GM18907 (cell line): ENCODE measurements around the gene RNF152.
A peak's percentile ranks its signal among the peaks of the same experiment; 100 is the strongest.

ENCODE experiments used
- ATAC-seq: cut with Tn5 transposase; IDR thresholded peaks from one replicate; pipeline ENCODE4 v1.9.1; 2021; ENCODE audit warnings: mild to moderate bottlenecking, moderate library complexity; ENCODE audit not compliant: unreplicated experiment

RNF152 gene

DNA sequence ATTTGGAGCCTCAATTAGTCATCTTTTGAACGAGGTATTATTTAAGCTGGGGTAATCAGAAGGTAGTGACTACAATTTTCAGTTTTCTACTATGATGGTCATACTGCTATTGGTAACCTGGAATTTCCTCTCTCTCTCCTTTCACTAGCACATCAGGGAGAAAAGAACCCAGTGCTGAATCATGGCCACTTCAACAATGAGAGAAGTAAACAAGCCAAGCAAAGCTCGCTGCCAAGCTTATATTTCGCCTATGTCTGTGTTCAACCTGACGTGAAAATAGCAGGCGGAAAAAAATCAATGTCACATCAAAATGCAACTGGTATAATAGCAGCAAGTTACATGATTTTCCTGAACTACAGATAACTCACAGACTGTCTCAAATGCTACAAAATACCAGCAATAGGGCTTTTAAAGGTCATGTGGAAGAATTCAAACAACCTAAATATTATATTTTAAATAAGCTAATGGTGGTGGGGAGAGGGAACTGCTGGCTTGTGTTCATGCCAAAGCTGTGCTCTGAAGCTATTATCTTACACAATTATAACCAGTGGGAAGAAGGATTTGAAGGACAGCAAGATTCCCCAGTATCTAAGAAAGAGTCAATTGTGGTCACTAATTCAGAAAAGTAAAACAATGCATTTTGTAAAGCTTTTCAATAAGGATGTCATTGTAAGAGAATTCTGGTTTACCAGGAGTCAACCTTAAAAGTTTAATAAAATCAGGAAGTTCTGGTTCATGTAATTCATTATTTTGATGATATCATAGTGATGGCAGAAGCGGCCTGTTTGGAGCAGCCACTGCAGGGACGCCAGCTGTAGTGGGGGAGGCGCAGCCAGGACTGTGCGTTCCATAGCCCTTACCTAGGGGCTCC lies 38.0 kb downstream of the RNF152 start:
- ATAC-seq = no peak

DNA sequence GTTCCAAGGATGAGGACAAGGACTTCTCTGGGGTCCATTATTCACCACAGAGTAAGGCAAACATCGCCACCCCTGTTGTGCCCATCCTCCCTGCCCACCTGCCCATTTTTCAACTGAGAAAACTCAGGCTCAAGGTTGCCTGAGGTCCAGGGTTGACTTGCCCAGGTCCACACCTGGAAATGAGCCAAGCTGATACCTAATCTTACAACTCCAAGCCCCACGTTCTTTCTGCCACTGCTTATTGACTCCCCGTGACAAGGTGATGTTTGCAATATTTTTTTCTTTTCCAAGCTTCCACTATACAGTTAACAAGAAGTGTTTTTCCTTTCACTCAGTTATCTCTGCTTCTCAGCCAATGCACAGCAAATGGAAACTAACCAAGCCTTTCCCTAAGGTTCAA lies 39.0 kb downstream of the RNF152 start:
- ATAC-seq = no peak

DNA sequence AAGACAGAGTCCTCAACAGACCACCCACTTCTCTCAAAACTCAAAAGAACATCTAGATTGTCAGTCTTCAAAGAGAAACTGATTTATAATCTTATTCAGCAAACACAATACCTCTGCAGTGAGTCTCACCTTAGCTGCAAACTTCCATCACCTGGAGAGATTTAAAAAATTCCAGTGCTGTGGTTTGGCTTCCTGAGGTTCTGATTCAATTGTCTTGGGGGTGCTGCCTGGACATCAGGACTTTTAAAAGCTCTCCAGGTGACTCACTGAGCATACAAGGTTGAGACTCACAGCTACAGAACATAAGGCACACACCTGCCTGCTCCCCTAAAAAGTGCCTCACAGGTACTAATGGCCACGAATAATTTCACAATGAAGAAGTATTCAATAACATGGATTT lies 40.3 kb downstream of the RNF152 start:
- no peak for ATAC-seq

DNA sequence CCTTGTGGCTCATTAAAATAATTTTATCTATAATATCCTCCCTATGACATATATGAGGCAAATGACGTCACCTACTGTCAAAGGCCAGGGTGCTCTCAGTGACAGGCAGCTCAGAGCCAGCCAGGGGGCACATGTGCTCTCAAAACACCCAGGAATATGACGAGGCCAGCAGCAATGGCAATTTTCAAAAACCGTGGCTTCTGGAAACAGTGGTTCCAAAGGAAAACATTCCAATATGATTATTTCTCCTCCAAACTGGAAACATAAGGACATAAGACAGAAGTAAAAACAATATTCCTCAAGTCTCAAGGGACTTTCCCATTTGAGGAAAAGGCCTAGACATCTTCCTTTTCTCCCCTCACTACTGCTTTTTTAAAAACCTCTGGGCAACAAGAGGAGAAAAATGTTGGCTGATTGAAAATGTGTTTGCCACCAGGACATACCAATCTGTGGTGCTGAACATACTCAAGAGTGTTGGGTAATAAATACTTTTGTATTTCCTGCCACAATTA lies 40.8 kb downstream of the RNF152 start:
- ATAC-seq = no peak

DNA sequence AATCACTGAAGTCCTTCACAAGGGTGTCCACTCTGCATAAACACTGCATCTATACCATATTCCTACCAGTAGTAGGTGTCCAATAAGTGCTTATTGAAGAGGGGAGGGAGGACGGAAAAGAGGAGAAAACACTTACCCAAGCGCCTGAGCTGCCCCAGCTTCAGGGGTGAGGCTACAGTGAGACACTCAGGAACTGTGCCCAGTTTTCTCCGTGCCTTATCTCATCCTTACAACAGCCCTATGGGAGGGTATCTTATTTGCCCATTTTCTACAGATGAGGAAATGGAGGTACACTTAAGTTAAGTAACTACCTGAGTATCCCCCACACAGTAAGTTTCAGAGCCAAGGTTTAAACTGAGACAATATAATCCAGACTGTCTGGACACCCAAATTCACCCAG lies 41.5 kb downstream of the RNF152 start:
- no peak for ATAC-seq

DNA sequence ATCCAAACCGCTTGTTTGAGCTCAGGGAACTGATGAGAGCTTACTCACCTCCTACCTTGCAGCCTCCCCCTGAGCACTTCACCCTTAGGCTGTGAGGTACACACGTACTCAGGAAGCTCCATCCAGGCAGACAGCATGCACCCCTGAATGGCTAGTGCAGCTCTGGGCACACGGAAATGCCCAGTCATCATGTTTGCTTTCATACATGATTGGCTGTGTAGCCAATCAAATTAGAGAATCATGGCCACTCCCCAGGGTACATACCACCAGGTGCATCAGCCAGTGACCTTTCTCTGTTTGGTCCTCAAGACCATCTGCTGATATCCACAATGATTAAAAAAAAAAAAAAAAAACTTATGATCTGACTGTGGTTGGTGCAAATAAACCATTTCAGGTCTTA lies 42.1 kb downstream of the RNF152 start:
- no peak for ATAC-seq

DNA sequence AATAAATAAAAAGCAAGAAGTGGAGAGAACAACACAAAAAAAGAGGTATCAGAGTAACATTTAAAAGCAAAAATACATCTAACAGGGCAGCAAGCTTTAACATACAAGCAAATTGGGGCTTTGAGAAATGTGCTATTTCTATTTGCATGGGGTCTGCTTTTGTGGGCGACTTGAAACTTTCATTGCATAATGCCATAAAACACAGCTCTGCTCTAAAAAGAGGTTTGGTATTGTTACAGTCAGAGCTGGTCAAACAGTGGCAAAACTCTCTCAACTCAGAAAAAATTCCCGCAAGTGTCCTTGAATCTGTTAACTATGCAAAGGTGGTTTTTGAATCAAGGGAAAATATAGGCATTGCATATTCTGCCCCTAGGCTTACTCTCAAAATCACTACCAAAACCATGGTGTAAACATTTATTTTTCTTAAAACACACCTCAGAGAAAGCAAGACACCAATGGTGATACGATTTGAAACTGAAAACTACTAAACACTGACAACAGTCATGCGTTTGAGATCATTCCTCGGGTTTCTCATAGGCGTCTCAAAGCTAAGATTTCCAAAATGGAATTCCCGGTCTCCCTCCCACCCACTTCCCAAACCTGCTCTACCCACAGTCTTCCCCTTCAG lies 45.5 kb downstream of the RNF152 start:
- ATAC-seq = peak; percentile 67

DNA sequence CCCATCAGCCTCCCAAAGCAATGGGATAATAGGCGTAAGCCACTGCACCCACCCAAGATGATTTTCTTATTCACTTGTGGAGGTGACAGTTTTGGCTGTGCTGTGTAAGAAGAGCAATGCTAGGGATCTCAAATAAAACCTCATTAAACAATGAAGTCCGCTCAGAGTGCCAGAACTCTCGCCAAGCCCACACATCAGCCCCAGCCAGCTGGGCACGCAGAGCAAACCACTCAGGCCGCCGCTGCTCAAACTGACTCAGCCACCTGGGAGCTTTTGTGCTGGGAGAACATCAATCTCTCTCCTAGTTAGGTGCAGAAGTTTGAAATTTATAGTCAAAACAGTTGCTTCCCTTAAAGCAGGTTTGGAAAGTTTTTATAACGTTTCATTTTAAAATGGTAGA lies 47.6 kb downstream of the RNF152 start:
- ATAC-seq = no peak

DNA sequence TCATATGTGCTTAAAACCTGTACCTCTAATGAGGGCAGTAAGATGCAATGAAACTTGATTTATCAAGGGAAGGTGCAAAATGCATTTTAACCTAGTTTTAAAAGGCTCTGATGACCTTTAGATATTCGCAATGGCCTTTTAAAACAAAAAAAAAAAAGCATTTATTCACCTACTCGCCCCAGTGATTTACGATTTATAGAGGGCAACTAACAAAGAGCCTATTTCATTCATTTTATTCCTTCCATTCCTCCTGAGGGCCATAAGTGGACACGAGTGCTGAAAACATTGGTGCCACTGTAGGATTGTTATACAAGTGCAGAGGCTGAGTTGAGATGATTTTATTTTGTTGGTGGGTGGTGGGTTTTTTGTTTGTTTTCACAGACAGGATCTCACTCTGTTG lies 48.1 kb downstream of the RNF152 start:
- no peak for ATAC-seq

DNA sequence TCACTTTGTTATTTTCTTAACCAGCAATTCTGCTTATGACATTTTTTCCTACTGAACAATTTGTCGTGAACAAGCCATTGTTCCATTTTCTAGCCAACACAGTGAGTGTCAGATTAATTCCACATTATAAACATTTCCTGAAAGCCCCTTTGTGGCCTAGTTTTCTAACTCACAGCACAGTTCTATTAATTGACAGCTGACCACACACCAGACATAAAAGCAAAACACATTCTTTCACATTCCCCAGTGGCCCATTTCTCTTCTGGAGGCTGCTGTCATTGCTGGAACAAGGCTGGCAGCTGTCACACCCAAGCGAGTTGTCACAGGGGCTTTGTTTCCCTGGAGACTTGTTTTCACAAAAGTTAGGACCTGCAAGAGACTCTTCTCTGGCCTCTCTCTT lies 50.7 kb downstream of the RNF152 start:
- no peak for ATAC-seq

DNA sequence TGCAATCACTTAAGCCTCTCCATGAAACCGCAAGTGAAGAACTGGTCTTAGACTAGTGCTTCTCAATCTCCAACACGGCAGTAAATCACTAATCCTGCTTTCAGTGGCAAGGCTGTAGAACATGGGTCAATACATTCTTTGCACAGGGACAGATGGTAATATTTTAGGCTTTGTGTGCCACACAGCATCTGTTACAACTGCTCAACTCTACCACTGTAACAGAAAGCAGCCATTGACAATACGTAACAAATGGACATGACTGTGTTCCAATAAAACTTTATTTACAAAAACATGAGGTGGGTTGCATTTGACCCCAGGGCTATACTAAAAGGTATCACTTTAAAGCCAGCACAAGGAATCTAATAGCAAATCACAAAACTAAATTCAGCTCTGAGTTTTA lies 51.1 kb downstream of the RNF152 start:
- ATAC-seq = no peak

DNA sequence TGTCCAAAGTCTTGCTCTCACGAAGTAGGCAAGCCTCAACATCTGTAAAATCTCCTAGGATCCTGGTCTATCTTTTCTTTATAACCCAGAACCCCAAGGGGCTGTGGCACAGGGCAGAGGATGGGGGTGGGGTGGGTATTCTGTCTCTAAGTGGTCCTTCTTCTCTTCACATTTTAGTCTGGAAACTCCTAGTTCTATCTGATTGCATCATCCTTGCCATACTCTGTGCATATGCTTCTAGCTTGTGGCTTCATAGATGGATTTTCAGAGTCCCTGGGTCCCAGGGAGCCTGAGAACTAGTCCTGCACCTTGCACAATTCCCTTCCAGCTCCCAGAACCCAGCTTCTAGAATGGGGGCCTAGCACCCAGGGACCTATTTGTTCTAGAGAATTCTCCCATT lies 52.5 kb downstream of the RNF152 start:
- ATAC-seq = no peak

DNA sequence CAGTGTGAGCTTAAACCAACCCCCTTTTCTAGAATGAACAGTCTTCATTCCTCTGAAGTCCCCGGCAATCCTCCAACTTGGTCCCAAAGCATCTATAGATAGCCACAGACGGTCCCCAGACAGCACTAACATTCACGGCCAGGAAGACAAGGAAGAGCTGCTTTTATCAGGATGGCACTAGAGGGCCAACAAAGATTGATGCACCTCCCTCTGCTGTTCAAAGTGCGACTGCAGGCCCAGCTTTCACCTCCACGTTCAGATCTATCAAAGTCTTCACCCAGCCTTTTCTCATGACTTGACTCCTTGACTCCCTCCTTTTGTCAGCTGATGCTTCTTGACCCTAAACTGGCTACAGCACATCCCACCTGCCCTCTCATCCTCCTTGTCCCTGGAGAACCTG lies 54.3 kb downstream of the RNF152 start:
- ATAC-seq = no peak

DNA sequence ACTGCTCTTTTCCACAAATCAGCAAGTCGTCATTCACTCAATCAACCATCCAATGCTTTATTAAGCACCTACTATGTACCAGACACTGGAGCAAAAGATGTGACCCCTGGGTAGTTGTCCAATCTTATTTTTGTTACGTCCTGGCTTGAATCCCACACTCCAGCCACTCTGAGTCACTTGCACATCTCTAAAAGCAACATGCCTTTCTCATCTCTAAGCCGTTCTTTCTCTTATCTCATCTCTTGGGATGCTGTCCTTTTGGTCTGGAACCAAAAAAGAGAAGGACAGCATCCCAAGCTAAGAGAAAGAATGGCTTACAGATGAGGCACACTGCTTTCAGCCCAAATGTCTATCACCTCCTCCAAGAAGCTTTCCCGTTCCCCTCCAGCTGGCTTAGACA lies 58.8 kb downstream of the RNF152 start:
- ATAC-seq = no peak

DNA sequence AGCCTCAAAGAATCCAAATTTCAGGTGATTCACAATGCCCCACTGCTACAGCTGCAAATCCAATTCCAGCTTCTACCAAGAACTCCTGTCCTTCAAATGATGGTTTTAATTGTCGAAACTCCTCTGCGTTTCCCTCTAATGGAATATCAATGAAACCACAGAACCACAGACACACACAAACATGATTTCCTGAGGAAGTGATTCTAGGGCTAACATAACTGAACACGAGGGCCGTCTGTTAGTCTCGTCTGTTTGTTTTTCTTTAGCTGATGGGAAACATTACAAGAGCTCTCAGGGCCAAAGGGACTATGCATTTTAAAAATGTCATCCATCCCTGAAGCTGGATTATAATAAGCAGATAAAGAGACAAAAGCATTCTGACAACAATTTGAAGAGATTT lies 59.4 kb downstream of the RNF152 start:
- peak; percentile 71 for ATAC-seq

DNA sequence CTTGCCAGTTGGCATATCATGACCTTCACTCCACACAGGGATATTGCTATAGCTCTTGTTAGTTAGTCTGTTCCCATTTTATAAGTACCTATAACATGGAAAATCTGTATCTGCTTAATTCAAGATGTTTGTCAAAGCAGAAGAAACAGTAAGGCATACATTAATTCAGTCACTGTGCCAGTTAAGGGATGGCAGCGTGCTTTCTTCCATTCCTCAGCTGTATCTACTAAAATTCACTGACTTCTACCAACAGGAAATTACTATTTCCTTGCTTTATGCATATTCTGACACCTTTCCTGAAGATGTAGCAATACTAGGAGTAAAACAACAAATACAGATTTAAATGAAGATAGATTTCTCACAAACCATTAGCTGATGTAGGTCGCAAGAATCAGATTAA lies 59.9 kb downstream of the RNF152 start:
- ATAC-seq = no peak

DNA sequence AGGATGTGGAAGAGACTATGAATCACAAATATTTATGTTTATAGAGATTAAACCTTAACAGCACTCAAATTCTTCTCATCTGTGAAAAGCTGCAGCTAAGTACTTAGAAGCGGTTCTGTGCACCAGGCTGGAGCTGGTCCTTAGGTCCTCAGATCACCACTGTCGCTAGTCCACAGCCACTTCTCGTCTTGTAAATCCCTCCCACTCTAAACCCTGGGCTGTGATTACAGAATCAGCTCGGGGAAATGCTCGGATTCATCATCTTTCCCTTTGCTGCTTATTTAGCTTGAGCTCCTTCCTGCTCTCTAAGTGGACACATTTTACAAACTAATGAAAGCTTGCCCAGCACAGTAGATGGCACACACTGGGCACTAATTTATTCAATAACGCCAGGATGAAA lies 61.7 kb downstream of the RNF152 start:
- no peak for ATAC-seq

DNA sequence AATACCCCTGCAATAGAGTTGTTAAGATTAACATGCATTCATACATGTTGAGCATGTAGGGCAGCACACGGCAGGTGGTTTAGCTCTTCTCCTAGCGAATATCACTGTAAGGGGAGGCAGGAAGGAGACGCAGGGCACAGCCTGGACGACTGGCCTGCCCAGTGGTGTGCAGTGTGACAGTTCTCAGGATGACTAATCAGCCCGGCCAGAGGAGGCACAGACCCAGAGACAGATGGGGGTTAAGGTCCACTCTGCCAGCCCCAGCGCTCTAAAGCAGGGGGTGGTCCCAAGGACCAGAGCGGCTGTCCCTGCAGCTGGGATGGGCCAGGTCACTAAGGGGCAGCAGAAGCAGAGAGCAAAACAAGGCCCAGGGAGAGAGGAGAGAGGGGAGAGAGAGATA lies 63.7 kb downstream of the RNF152 start:
- no peak for ATAC-seq

DNA sequence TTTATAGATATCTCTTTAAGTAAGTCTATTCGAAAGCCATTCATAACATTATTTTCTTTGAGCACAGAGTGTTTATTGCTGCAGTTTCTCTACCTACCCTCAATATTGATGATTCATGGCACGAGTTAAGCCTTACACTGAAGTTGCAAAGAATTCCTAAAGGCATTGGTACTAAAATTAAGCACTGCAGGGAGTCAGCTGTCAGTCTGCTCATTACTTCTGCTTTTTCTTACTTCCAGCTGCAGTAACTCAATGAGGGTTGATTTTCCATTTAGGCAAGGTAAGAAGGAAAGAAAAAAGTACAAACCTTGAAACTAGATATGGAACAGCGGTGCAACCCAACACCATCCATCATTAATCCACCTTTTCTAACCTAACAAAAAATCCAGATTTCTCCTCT lies 65.2 kb downstream of the RNF152 start:
- ATAC-seq = no peak

DNA sequence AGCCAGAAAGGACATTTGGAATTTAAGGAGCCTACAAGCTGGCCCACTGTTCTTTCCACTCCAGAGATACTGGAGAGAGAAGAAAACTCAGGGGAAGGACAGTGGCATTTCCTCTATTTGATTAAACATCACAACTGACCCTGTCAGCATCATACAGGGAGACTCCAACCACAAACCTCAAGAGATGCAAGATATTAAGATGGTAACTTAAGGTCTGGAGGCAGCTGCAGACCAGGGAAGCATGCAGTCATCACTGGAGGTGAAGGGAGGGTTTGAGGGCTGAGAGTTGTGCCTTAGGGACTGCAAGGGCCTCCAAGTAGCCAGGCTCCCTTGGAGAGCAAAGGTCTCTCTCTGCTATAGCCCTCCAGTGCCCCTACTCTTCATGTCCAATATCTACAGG lies 67.4 kb downstream of the RNF152 start:
- ATAC-seq = no peak

DNA sequence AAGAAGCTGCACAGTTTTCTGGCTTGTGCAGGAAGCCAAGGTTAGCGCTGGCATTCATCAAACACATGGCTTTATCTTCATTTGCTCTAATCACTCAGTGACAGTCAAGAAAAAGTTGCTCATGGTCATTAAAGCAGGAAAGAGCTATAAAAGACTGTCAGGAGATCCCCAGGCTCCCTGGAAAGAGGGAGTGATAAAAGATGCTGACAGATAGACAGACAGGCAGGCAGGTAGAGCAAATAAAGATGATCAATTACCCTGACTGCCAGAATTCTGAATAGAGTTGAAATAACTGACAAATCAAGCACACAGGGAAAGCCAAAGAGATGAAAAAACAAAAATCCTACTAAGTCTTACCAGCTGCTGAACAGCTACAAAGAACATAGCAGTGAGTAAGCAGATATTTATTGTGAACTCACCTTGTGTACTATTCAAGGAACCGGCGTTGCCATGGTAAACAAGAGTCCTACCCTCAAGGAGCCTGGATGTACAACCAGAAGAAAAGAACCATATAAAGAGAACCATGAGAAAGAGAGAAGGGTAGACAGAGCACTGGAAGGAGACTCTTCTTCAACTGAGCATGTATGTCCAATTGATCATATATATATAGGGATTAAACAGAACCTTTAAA lies 68.0 kb downstream of the RNF152 start:
- no peak for ATAC-seq

DNA sequence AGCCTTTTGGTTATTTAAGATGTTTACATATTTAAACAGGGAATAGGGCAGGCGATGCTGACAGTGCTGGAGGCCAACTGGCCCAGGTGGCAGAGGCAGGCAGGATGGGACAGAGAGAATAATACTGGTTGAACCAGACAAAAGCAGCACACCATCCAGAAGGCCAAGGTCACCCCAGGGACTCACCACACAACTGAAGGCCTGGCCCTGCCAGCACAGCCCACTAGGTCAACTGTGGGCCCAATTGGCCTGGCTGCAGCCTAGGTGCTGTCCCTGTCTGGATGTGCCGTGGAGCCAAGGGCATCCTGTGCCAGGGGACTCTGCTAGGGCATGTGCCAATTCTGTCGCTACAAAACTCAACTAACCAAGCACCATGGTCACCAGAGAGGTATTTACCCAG lies 69.2 kb downstream of the RNF152 start:
- no peak for ATAC-seq
